ENCODE data around the gene SPOP.
"Not testable (repeated sequence)": the region's sequence is repeated elsewhere in the genome, so short reads cannot be mapped to it uniquely, and the experiment has no call there.

SPOP gene

GRCh38 chr17:49664706-49665211 lies 13.1 kb downstream of the SPOP start:
- in situ Hi-C loops (cut with HindIII; ENCODE audit: low sequenced_read_pairs): no loop called here

GRCh38 chr17:49659661-49660382 lies 18.1 kb downstream of the SPOP start:
- in situ Hi-C loops (cut with HindIII; ENCODE audit: low sequenced_read_pairs): no loop called here

GRCh38 chr17:49656247-49656646 lies 21.6 kb downstream of the SPOP start:
- in situ Hi-C loops (cut with HindIII; ENCODE audit: low sequenced_read_pairs): no loop called here

DNA sequence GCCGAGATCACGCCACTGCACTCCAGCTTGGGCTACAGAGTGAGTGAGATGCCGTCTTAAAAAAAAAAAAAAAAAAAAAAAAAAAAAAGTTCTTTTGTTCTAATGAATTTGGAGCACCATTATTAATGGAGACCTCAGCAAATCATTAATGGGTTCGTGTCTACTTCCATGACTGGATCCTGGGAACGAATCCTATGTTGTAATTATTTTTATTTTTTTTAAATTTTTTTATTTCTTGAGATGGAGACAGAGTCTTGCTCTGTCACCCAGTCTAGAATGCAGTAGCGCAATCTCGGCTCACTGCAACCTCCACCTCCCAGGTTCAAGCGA lies 30.7 kb downstream of the SPOP start:
- in situ Hi-C loops (cut with HindIII; ENCODE audit: low sequenced_read_pairs): no loop called here

DNA sequence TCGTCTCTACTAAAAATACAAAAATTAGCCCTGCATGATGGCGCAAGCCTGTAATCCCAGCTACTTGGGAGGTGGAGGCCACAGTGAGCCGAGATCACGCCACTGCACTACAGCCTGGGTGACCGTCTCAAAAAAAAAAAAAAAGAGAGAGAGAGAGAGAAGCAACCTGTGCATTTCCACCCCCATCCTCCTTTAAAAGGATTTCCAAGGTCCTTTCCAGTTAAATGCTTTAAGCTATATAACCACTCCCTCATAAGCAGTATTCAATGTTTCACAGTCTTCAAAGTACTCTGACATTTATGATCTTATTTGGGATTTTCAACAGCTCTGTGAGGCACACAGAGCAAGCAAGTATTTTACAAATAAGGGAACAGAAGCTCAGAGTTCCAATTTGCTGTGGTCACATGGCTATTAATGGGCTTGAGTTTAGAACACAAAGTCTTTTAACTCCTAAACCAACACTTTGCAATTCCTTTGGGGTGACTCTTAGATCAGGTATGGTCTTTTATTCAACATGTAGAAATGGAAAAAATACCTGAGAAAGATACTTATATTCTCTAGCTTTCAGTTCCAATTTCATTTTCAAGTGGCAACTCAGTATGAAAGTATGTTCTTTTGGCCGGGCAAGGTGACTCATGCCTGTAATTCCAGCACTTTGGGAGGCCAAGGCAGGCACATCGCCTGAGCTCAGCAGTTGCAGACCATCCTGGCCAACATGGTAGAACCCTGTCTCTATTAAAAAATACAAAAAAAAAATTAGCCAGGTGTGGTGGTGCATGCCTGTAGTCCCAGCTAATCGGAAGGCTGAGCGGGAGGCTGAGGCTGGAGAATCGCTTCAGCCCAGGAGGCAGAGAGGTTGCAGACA lies 31.3 kb downstream of the SPOP start:
- in situ Hi-C loops (cut with HindIII; ENCODE audit: low sequenced_read_pairs): no loop called here

- in situ Hi-C loops (cut with HindIII; ENCODE audit: low sequenced_read_pairs): not testable (repeated sequence)
Measured at GRCh38 chr17:49646056-49646390, 31.9 kb downstream of the SPOP start.

- in situ Hi-C loops (cut with HindIII; ENCODE audit: low sequenced_read_pairs): no loop called here
Measured at GRCh38 chr17:49645654-49646053, 32.2 kb downstream of the SPOP start.

DNA sequence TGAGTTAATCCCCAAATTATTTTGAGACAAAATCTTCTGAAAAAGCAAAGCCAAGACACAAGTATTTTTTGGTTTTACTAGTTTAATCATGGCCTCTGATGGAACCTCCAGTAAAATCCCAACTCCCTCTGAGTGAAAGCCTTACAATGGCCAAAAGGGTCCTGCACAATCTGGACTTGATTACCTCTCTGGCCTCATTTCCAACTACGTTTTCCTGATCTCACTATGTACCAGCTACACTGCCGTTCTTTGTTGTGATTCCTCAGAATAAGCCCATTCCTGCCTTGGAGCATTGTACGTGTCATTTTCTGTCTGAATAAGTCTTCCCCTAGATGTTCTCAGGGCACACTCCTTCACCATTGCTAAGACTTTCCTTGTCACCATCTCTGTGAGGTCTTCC lies 37.3 kb downstream of the SPOP start:
- in situ Hi-C loops (cut with HindIII; ENCODE audit: low sequenced_read_pairs): no loop called here

DNA sequence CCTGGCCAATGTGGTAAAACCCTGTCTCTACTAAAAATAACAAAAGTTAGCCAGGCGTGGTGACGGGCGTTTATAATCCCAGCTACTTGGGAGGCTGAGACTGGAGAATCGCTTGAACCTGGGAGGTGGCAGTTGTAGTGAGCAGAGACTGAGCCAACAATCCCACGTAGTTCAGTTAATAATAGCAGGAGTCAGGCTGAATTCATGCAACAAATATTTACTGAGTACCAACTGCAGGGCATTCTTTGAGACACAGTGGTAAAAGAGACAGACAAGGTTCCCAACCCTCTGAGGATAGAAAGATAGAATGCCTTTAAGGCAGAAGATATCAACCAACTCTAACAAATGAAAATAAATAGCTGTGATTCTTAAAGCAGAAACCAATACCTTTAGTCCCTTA lies 39.1 kb downstream of the SPOP start:
- in situ Hi-C loops (cut with HindIII; ENCODE audit: low sequenced_read_pairs): no loop called here

DNA sequence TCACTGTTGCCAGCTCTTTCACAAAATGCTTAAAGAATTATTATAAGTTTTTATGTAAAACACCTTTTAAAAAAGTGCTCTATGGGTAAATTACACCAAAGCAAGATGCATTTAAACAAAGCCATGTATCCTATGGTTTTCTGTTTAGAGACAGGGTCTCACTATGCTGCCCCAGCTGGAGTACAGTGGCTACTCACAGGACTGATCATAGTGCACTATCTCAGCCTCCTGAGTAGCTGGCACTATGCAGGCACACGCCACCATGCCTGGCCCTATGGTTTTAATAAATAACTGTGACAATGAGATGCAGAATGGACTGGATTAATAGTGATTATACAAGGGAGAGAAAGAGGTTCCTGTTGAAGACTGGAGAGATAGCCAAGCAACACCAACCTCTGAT lies 40.2 kb downstream of the SPOP start:
- in situ Hi-C loops (cut with HindIII; ENCODE audit: low sequenced_read_pairs): no loop called here

- in situ Hi-C loops (cut with HindIII; ENCODE audit: low sequenced_read_pairs): no loop called here
Measured at GRCh38 chr17:49637050-49637449, 40.8 kb downstream of the SPOP start.

GRCh38 chr17:49635121-49635520 lies 42.8 kb downstream of the SPOP start:
- in situ Hi-C loops (cut with HindIII; ENCODE audit: low sequenced_read_pairs): no loop called here

DNA sequence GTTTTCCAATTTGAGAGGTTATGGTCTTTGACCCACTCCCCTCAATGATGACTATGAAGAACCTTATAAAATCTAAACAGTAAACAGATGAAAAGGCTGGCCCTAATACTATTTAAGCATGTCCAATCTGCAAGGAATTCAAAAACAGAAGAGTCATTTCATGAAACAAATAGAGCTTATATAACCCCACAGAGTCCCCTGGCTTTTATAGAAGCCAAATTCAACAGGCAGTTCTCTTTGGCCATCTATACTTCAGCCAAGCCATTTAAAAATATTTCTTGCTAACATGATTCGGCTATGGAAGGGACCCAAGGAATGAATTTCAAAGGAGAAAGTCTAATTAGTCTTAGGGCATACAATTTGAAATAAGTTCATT lies 43.4 kb downstream of the SPOP start:
- in situ Hi-C loops (cut with HindIII; ENCODE audit: low sequenced_read_pairs): no loop called here

DNA sequence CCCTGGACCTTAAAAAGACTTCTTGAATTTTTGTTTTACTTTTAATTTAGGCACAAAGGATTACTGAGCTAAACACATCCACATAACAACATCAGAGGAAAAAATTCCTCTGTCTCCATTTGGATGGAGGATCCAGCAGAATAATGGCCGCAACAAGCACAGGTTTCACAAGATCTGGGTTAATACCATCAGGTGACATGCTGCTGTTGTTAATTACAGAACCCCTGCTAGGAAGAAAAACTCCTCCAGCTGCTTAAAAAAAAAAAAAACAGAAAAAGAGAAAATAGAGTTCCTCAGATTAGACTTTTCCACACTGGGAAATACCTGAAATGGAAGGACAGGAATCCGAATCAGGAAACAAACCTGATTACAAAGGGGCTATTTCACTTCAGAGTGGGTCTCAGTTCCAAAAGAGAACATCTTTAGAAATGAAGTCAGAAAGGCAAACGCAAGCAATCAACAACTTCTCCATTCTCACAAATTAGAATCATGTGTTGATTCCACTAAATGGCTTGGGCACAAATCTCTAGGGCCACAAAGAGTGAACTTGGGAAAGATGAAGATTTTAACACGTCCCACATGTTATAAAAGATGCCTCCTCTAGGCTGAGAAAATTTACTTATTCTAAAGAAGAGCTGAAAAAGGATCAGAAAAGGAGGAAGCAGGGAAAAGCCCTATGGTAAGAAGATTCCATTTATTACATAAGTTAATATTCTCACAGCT lies 44.0 kb downstream of the SPOP start:
- in situ Hi-C loops (cut with HindIII; ENCODE audit: low sequenced_read_pairs): no loop called here

DNA sequence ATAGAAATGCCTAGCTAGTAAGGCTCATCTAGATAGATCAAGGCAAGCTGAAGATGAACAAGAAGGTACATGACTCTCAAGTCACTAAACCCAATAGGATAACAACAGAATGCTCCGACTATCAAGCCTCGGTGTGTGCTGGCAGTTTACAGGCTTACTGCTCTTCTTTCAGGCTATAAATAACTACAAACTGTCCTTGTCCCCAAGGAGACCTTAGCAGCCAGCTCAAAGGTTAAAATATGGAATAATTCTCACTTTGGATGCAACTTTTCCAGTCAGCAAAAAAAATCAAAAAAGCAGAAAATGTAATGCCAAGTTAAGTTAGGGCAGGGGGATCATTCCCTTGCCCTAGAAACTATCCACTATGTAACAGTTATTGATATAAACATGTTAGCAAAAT lies 44.6 kb downstream of the SPOP start:
- in situ Hi-C loops (cut with HindIII; ENCODE audit: low sequenced_read_pairs): no loop called here

DNA sequence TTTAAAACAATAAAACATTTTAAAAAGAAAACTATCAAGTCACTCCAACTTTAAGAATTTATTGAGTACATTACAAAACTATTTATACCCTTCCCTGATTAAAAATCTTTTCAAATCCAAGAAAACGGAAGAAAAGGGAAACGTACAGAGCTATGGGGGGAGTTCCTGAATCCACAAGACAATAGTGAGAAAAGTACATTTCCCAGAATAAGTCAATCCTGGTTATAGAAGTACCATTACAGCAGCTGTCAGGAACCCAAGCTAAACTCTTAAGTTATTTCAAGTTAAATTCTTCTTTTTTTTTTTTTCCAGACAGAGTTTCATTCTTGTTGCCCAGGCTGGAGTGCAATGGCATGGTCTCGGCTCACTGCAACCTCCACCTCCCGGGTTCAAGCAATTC lies 45.7 kb downstream of the SPOP start:
- in situ Hi-C loops (cut with HindIII; ENCODE audit: low sequenced_read_pairs): no loop called here

- in situ Hi-C loops (cut with HindIII; ENCODE audit: low sequenced_read_pairs): no loop called here
Measured at GRCh38 chr17:49631496-49631895, 46.4 kb downstream of the SPOP start.

DNA sequence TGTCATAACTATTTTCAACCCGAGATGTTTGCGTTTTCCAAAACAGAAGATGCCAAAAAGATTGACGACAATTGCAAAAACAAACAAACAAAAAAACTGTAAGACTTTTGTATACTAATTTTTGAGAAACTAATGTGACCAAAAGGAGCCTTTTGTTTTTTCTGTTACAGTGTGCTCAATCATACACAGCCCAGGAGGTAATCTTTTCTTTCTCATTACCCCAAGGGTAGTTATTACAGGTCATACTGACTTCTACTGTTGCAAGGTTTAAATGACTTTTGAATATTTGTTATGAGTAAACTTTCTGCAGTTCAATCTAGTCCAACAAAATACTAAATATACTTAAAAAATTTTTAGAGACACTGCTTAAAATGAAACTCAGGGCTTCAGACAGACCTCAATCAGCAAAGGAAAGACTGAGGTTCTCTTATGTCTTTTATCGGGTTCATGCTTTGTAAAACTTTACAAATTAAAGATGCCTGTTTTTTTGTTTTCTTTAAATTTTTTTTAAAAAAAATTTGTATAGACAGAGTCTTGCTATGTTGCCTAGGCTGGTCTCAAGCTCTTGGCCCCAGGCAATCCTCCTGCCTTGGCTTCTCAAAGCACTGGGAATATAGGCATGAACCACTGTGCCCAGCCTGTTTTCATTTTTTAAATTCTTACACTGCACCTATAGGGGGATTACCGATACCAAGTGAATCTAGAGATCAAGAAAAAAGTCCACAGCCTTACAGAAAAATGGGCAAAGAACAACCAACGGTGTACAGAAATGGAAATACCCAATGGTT lies 47.6 kb downstream of the SPOP start:
- in situ Hi-C loops (cut with HindIII; ENCODE audit: low sequenced_read_pairs): no loop called here

DNA sequence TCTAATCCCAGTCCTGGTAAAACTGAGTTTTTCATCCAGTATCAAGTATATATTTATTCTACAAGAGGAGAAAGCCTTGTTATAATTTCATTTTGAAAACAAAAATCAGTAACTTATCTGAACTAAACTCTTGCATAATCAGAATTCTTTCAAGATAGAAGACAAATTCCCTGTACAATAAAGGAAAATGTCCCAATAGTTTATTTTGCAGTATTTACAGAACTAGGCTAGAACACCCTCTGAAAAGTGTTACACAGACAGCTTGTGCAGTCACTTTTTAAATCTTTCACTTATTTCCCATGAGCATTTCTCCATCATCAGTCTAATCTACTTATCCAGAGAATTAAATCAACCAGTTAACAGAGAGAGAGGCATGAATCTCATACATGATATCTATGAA lies 48.5 kb downstream of the SPOP start:
- in situ Hi-C loops (cut with HindIII; ENCODE audit: low sequenced_read_pairs): no loop called here

DNA sequence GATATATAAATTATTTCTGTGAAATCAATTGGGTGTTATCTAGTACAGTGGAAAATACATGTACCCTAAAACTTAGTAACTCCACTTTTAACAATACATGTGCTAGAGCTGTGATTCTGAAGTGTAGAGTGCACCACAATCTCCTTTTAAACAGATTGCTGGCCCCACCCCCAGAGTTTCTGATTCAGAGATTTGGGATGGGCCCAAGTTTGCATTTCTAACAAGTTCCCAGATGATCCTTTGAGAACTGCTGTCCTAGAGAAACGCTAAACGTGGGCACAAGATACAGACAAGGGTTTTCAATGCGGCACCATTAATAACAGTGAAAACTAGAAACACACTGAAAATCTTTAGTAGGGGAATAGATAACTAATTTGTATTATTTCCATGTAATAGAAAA lies 53.0 kb downstream of the SPOP start:
- in situ Hi-C loops (cut with HindIII; ENCODE audit: low sequenced_read_pairs): no loop called here

DNA sequence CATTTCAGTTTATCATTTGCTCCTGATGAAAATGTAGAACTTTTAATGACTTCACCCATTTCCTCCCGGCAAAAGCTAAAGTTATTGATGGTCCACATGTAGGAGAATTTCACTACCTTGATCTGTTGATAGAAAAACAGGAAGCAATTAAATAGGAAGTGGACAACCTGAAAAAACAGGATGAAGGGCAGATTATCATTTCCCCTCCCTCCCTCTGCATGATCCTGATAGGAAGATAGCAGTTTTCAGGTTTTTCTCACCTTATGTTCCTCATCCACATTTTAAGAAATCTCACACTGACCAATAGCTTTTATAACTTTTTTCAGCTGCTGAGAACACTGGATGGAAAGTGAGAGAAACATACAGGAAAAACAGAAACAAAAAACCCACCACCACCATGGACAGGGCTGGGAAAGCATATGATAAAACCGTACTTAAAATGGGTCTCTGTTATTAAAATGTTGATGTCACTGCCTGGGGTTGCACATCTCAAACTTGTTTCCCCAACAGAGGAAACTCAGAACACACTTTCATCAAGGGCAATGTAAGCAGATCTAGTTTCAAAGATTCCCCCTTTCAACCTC lies 55.9 kb downstream of the SPOP start:
- in situ Hi-C loops (cut with HindIII; ENCODE audit: low sequenced_read_pairs): no loop called here
